HG03103 (cell line): ENCODE measurements around the gene DNTT.
"Not testable (repeated sequence)": the region's sequence is repeated elsewhere in the genome, so short reads cannot be mapped to it uniquely, and the experiment has no call there.

Experiments
- ATAC-seq: cut with Tn5 transposase; IDR thresholded peaks from one replicate; pipeline ENCODE4 v1.9.1; 2021; ENCODE audit warnings: low read depth; ENCODE audit not compliant: unreplicated experiment

The DNTT gene

DNA sequence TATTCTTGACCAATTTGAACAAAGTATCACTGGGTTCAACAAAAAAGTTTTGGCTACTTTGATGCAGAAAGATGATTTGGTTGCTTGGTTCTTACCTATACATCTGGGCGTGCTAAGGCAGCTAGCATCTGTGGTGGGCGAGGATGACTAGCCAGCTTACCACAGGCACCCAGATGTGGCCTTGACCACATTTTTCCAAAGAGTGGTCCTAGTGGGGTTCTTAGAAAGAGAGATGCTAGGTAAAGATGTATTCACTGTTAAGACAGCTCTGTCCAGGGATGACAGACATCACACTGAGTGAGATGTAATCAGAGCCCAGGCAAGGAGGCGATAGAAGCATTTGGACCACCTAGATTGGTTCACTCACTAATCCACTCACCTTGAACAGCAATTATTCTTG lies 785 bp downstream of the DNTT start:
- no peak for ATAC-seq

DNA sequence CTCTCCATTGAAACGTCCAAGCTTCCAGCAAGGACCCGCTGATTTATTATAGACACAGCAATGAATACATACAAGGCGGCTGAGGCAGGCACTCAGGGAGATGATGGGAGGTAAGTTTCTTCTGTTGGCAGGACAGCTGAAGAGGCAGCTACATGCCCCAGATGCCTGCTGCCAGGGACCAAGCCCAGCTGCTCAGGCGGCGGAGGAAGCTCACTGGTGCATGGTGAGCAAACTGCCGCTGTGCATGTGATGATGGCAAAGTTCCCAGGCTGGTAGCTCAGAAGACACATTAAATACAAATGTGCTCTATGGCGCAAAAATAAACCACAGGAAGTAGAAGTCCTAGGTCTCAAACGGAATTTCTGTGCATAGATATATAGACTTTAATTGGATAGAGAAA lies 2.3 kb downstream of the DNTT start:
- ATAC-seq, result no peak

DNA sequence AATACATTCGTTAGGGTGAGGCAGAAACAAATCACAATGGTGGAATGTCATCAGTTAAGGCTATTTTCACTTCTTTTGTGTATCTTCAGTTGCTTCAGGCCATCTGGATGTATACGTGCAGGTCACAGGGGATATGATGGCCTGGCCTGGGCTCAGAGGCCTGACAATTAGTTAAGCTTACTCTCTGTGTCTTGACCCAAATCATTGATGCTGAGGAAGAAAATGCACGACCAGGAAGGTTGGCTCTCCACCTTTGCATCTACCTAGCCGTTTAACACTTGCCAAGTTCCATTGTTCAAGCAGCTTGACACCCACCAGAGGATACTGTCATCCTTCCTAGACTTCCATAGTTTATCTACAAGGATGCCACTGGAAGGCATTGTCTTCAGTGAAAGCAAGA lies 4.6 kb downstream of the DNTT start:
- ATAC-seq, result not testable (repeated sequence)

DNA sequence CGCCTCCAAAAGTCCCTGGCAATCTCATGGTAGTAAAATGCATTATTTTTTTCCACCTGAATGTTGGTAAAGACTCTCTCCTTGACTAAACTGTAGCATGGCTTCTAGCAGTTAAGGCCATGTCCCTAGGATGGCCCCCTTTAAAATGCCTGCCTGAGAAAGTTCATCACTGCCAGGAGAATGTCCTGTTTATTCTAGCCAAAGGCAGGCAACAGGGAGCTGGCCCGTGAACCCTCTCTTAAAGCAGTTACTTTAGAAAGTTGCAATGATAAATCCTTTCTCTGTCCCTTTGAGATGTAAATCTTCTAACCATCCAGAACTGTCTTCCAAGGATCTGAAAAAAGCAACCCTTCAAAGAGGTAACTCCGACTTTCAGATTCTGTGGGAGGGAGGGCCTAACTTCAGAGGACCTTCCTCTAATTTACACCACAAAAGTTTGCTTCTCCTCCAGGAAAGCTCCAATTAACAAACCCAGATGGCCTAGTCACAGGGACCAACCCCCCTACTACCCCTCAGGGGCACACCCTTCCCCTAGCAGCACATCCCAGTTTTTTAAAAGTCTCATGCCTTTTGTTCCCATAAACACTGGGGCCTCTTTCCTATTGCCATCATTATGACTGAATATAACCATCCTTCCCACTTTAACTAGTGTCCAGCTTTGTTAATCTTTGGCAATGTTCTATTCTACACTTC lies 5.5 kb downstream of the DNTT start:
- no peak for ATAC-seq

DNA sequence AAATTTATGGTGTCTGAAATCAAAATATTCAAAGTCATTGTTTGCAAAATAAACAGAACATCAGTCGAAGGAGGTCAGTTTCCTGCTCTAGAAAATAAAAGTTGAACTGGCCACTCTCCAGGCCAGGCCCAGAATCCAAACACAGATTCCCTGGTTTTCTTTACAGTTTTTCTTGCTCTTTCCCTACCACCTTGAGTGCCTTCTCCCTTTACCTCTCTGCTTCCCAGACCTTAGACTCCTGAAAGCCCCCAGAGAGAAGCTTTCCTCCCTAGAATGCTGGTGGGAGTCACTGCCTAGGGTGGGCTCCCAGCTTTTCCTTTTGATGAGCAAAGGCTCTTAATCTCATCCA lies 6.1 kb downstream of the DNTT start:
- no peak for ATAC-seq

DNA sequence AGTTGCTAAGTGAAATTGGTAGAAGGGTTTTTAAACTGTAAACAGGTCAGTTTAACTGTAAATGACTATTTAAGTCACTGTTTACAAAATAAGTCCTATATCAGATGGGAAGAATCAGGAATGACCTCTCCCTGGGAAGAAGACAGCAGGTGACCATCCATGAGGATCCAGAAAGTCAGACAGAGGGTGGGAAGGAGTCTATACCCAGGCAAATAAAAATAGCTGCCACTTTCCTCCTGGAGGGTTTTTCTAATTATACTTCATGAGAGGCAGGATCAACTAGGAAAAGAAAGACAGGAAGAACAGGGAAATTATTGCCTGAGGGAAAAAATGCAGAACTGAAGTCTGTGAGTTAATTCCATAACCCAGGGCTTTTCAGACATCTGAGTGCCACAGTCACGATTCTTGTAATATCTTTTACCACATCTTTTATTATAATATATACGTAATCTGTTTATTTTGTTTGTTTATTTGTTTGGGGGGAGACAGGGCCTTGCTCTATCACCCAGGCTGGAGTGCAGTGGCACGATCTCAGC lies 7.0 kb downstream of the DNTT start:
- no peak for ATAC-seq

DNA sequence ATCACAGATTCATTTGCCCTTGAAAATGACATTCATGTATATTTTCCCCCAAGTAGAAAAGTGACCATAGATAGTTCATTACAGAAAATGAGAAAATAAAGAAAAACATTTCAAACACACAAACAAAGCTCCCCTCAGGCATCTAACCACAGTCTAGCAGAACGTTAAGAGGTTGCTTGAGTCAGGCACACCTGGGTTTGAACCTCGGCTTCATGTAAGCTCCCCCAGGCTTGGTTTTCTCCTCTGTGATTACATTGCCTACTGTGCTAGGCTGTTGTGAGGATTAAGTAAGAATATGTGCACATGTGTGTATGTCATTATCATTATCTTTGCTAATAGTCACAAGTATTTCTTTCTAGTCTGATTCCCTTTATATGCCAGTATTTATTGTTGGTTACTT lies 9.1 kb downstream of the DNTT start:
- no peak for ATAC-seq

DNA sequence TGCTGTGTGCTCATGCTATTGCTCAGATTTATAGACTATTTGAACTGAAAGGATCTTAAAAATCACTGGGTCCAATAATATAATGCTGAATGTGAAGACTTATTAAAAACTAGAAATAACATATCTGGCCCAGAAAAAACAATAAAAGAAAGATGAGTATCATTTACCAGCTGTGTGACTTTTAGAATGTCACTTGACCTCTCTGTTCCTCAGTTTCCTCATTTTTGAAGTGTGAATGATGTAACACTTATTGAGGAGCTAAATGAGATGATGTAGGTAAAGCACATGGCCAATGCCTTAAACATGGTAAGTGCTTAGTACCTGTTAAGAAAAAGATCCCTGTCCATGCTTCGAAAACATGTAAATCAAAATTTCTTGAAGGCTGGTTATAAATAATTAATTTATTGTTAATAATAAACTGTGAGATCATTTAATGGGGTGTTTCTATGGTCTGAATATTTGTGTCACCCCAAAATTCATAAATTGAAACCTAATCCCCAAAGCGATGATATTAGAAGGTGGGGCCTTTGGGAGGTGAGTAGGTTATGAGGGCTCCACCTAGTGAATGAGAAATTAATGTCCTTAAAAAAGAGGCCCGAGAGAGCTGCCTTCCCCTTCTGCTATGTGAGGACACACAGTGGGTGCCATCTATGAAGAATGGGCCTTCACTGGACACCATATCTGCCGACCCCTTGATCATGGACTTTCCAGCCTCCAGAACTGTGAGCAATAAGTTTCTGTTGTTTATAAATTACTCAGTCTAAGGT lies 13.0 kb downstream of the DNTT start:
- ATAC-seq, result no peak

DNA sequence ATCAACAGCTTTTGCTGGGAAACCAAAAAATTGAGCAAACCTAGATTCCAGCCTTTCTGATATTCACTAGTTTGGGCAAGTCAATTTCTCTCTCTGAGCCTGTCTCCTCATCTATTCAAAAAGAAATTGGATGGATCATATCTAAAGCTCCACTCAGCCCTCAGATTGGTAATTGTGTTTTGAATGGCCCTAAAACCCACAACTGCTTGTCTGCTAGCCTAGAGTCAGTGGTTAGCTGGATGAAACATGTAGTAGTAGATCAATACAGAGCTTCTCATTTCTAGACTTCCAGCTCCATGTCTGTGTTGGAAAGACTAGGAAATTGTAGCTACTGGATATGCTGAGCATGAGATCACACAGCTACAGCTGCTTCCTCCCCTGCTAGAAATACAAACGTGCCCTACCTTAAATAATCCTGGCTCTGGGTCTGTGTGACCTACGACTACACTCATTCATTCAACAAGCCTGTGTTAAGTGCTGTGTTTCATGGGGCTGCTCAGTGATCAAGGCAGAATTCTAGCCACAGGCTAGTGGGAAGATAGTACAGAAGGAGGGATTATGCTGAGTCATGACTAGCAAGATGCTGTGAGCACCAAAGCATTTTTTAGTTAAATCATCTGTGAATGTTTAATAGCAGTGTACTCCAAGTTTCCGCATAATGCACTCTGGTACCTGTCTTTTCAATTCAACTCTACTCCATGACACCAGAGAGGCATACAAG lies 15.7 kb downstream of the DNTT start:
- ATAC-seq, result no peak

DNA sequence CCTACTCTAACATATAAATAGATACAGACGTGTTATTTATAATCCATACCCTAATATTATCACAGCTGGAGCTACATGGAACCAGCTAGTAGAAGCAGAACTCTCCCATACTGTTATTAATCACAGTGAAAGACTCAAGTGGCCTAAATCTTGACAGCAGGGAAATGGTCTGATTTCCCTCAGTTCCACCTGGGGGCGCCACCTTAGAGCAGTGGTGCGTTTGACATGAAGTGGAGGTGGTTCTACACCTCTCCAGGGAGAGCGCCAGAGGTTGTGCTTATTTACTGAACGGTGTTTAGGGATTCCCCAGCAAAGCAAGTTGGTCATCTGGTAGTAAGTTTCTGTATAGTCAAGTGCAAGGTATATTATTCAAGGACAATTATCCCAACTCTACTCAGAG lies 17.6 kb downstream of the DNTT start:
- no peak for ATAC-seq

DNA sequence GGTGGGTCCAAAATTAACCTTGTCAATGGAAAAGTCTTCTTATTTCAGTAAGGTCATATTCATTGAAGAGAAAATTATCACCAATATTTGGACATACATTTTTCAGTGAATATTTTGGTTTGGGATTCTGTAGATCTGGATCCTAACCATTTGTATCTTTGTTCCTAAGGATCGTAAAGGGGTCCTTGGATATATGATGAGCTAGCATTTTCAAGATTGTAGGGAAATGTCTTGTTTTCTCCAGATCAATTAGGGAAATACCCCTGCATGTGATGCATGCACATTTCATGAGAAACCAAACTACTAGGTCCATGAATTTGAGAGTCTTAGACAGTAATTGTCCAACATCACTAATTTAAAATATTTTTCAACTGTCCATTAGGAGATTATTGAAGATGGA lies 18.0 kb downstream of the DNTT start:
- no peak for ATAC-seq

DNA sequence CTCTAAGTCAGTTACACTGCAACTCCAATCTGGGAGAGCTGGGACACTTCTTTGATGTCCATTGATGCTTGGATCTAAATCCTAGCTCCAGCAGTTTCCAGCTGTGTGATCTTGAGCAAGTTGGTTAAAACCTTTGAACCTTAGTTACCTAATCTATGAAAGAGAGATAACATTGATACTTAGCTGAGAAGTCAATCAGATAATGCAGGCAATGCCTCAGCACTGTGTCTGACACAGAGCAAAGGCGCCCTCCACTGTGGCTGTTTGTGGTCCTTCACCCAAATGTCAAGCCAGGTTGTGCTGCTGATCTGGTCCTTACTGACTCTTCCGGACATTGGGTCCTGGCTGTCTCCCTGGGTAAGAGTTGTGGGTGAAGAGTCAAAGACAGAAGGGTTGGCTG lies 20.2 kb downstream of the DNTT start:
- ATAC-seq, result no peak

DNA sequence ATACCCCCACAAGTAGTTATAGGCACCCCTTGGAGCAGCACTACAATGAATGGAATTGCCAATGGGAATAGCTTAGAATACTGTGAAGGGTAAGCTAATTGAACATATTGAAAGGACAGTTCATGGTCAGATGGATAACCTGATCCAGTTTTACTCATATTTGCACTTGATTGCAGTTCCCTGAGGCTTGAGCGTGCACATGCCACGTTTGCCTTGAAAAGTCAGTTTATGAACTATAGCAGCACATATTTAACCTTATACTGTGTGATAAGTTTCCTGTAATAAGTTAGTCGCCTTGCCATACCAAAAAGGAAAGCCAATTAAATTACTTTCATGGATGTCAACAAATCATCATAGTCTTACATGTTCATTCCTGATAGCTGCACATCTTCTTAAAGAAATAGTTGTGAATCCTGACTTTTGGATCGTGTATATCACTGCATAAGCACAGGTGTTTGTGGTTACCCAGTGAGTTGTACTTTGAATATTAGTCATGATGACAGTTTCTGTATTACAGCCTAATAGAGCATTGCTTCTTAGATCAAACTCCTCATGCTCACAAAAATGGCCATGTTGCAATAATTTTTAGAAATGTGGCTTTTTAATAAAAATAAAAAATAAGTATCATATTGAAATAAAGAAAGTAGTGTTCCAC lies 21.6 kb downstream of the DNTT start:
- peak; percentile 84 for ATAC-seq

DNA sequence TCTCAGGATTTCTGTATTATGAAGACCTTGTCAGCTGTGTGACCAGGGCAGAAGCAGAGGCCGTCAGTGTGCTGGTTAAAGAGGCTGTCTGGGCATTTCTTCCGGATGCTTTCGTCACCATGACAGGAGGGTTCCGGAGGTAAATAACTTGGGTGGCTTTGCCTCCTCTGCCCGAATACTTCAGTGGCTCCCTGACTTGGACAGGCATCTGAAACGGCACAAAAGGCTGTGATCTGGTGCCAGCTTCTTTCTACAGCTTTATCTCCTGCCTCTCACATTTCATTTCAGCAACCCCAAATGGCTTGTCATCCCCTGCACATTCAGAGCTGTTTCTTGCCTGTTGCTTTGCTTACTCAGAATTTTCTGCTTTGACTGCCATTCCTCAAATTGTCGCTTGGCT lies 23.2 kb downstream of the DNTT start:
- ATAC-seq, result no peak

DNA sequence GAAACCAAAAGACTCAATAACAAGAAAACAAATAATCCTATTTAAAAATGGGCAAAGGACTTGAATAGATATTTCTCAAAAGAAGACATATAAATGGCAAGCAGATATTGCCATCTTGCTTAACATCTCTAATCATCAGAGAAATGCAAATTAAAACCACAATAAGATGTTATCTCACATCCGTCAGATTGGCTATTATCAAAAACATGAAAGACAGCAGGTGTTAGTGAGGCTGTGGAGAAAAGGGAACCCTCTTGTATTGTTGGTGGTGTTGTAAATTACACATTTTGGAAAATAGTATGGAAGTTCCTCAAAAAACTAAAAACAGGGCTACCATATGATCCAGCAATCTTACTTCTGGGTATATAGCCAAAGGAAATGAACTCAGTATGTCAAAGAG lies 28.9 kb downstream of the DNTT start:
- no peak for ATAC-seq

DNA sequence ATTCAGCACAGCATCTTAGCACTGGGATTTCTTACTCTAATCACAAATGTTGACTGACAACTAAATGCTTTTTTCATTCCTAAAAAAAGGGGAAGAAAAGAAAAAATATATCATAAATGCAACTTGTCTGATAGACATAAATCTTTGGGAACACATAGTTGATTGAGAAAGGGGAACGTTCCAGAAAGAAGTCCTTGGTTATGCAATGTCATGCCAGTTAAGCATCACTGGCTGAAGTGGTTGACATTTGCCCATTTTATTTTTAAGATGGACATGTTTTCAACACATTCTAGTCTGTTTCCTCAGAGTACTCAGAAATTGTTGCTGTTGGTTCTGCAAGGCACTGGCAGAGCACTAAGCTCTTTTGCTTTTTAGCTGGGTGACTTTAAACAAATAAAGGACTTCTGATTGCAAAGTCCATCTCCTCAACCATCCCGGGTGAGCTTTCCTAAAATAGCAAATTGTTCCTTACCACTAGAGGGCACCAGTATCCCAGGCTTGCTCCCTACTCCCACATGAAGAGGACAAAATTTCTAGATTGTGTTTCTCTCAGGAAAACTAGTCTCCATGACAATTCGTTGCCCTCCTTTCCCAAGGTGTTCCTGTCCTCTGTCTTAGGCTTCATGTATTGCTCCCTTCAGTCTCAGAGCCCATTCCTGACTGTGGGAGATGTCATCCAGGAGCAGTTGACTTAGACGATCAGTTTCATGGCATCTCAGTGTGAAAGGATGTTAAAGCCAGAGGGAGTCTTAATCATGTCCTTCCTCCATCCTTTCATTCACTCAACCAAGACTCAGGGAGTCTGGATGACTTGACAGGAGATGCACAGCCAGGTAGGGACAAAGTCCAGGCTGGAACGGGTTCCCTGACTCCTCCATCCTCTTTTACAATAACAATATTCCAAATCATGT lies 30.6 kb downstream of the DNTT start:
- no peak for ATAC-seq

DNA sequence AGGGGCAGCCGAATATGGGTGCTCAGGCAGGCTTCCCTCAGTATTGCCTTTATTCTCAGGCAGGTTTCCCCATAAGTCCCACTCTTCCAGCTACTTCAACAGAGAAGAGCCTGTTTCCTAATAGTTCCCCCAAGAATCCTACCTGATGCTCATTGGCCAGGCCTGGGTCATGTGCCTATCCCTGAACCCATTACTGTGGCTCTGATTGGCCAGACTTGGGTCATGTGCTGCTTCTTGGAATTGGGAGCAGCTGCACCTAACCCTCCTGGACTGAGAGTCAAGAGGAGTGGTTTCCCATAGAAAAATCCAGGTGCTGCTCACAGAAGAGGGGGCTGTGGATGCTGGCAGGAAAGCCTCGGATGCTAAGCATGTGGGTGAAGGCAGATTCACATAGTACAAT lies 32.9 kb downstream of the DNTT start:
- ATAC-seq, result no peak

DNA sequence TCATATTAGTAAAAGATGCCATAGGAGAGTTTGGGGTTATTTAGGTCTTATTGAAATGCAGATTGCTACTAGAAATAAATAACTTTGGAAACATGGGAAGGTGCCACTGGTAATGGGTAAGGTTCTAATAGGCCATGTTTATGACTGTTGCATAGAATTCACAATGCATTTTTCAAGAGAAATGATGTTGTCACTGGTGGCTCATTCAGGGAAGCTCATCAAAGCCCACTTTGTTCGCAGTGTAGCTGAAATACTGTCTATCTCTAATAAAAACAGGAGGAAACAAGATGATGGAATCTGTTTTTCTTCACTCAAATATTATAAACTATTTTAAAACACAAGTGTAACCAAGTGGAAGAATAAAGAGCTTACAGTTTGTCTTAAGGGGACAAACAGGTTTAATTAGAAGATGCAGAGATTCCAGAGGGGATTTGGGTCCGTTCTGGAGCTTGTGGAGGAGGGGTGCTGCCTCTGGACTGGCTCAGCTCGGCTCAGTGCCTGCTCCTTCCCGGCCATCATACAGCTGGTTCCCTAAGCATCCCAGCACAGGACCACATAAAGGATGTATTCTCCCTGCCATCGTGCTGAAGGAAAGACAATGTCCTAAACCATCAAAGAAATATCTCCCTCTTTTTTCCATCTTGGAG lies 34.2 kb downstream of the DNTT start:
- no peak for ATAC-seq

DNA sequence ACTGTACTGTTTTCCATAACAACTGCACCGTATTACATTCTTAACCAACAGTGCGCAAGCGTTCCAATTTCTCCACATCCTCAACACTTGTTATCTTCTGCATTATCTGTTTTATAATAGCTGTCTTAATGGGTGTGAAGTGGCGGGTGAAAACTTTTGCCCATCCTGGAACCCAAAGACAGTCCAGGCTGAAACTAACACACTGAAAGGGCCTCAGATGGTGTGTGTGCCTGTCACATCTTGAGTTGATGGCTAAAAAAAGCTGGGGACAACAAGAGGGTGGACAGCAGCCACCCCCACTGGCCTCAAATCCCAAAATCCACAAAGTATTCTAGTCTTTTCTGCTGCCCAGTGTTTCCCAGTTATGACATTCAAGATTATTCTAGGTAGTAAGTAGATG lies 35.1 kb downstream of the DNTT start:
- no peak for ATAC-seq
